HFF-Myc (cell line): ENCODE data around the gene ABLIM2.

Source experiments
- DNase-seq: peaks from one replicate; pipeline ENCODE4 v3.0.0-alpha.2; 2011; ENCODE audit warnings: low read depth; ENCODE audit errors: extremely low read depth
- H3K4me3 ChIP-seq: replicated peaks from 2 replicates; pipeline ENCODE4 v1.5.1; 2011; ENCODE audit warnings: low read depth, mild to moderate bottlenecking, control low read depth, low read length
- CTCF ChIP-seq: IDR thresholded peaks from 2 replicates; pipeline ENCODE4 v1.5.1; 2012; ENCODE audit warnings: mild to moderate bottlenecking, low read depth, low read length, control low read depth; ENCODE audit errors: missing control alignments

ABLIM2 gene

GRCh38 chr4:7981738-7982394 lies 176.7 kb downstream of the ABLIM2 start:
- no peak for TF ChIP-seq CTCF
- no peak overlapping the region for H3K4me3 ChIP-seq
- no peak for DNase-seq

GRCh38 chr4:7980036-7980435 lies 178.6 kb downstream of the ABLIM2 start:
- no peak for TF ChIP-seq CTCF
- DNase-seq = no peak
- H3K4me3 ChIP-seq = no peak overlapping the region

- DNase-seq = no peak
- H3K4me3 ChIP-seq = no peak overlapping the region
- no peak for TF ChIP-seq CTCF
Measured at GRCh38 chr4:7979652-7979968, 179.0 kb downstream of the ABLIM2 start.

- no peak overlapping the region for H3K4me3 ChIP-seq
- DNase-seq = no peak
- no peak for TF ChIP-seq CTCF
Measured at GRCh38 chr4:7978907-7979651, 179.5 kb downstream of the ABLIM2 start.

DNA sequence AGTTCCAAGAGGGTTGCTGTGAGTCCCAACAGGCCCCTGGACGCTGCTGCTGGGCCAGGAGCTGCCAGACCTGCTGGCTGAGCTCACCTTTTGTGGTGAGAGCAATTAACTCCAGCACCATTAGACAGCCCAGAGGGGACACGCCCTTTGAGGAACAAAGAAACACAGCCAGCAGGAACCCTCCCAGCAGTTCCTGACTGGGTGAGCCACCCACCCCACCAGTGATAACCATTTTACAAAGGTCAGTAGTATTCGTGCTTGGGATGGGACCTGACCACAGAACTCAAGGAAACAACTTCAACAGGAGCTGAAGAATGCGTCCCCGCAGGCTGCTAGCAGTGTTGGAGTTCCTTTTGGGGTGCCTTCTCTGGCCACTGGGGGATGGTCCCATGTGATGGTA lies 180.1 kb downstream of the ABLIM2 start:
- TF ChIP-seq CTCF = no peak
- H3K4me3 ChIP-seq = no peak overlapping the region
- DNase-seq = no peak

- H3K4me3 ChIP-seq = no peak overlapping the region
- DNase-seq = no peak
- TF ChIP-seq CTCF = no peak
Measured at GRCh38 chr4:7976634-7977033, 182.0 kb downstream of the ABLIM2 start.
